GF-D8 (cell line): ENCODE measurements around the gene RALGPS2.

Experiments
- DNase-seq: peaks from one replicate; lab custom pipeline; 2025; lab: John Stamatoyannopoulos, UW

Gene RALGPS2, protein sequence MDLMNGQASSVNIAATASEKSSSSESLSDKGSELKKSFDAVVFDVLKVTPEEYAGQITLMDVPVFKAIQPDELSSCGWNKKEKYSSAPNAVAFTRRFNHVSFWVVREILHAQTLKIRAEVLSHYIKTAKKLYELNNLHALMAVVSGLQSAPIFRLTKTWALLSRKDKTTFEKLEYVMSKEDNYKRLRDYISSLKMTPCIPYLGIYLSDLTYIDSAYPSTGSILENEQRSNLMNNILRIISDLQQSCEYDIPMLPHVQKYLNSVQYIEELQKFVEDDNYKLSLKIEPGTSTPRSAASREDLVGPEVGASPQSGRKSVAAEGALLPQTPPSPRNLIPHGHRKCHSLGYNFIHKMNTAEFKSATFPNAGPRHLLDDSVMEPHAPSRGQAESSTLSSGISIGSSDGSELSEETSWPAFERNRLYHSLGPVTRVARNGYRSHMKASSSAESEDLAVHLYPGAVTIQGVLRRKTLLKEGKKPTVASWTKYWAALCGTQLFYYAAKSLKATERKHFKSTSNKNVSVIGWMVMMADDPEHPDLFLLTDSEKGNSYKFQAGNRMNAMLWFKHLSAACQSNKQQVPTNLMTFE

DNA sequence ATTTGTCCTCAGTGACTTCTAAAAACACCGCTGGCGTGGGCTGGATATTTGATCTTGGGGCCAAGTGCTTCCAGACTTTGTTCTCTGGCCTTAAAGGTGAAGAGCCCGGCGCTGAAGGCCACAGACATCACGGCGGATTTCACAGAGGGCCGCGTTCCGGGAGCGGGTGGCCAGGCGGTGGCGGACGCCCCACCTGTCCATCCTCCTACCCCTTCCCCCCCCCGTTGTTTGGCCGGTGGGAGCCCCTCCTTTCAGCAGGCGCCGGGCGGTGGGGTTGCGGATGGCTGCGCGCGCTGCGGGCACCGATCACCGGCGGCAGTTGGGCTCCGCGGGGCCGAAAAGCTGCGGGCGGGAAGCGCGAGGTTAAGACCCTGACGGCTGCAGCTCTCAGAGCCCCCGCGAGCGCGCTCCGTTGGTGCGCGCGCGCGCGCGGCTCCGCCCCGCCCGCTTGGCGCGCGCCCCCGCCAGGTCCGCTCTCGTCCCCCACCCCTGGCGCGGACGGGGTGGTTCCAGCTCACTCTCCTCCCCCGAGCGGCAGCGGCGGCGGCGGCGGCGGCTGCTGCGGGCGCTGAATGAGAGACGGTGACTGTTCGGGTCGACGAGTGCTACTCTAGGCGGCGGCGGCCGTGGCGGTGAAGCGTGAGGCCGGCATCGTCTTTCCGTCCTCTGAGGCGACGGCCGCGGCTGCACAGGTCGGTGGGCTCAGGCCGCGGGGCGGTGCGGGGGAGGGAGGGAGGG is at the start of gene RALGPS2:
RALGPS2 (plus strand) TSS at position 517 of the 738 bp plus-strand sequence. CDS start 51,521 bp downstream, outside the sequence.
- no peak for DNase-seq

- no peak for DNase-seq
These were observed 45.8 kb upstream of the RALGPS2 start for GRCh38 chr1:178679237-178679636.

- DNase-seq: no peak
These were observed 42.6 kb upstream of the RALGPS2 start for GRCh38 chr1:178682429-178682828.

DNA sequence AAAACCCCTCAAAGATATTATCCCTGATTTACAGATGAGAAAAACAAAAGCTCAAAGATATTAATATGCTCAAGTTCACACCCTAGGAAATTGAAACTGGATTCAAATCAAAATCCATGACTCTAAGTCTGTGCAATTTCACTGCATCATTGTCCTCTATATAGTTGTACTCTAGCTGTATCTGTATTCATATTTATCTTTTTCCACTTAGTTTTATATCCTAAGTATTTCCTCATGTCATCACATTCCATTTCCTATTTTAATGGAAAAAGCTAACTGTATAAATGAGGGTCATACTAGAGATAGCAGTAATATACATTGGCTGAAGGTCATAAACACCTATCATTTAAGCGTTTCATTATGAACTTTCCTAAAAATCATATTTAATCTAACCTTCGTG is 42.2 kb upstream of the RALGPS2 start:
- no peak for DNase-seq

DNA sequence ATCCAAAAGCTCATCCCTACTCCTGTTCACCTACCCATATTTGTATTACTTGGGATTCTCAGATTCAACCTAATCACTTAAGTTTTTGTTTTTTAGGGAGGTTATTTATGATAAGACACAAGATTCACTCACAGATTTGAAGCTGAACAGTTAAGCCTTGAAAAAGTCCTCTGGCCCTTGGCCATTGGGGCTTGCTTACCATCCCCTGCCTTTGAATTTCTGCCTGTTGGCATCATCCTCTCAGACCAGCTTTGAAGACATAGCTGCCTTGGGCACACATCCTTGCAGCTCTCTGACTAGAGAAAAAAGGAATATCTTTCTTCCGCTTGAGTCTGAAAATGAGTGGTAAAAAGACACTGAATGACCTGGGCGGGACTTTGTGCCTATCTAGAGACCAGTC is 41.8 kb upstream of the RALGPS2 start:
- DNase-seq: no peak

DNA sequence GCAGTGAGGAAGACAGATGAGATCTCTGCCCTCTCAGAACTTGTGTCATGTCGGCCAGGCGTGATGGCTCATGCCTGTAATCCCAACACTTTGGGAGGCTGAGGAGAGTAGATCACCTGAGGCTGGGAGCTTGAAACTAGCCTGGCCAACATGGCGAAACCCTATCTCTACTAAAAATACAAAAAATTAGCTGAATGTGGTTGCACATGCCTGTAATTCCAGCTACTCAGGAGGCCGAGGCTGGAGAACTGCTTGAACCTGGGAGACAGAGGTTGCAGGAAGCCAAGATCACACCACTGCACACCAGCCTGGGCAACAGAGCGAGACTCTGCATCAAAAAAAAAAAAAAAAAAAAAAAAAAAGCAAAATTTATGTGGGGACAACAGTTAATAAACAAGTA is 40.9 kb upstream of the RALGPS2 start:
- no peak for DNase-seq

- no peak for DNase-seq
These were observed 40.5 kb upstream of the RALGPS2 start for GRCh38 chr1:178684542-178685000.

- DNase-seq: no peak
These were observed 38.6 kb upstream of the RALGPS2 start for GRCh38 chr1:178686407-178686806.

DNA sequence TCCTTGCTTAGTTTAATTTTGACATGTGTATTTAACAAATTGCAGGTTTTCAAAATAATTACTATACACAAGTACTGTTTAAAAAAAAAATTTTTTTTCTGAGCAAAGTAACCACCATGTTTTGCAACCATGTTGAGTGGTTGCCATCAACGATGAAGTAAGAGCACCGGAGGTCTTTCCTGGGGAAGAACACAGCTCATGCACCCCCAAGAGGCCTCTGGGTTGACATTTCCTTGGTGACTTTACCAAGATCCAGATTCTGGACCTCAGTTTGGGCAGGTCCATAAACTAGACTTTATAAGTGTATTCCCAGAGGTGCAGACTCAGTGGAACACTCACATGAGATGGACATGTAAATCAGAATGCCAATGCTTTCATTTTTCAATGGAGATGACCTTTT is 36.8 kb upstream of the RALGPS2 start:
- DNase-seq: no peak

GRCh38 chr1:178689769-178690168 is 35.3 kb upstream of the RALGPS2 start:
- no peak for DNase-seq

- DNase-seq: no peak
These were observed 34.5 kb upstream of the RALGPS2 start for GRCh38 chr1:178690496-178690895.

GRCh38 chr1:178692564-178693327 is 32.3 kb upstream of the RALGPS2 start:
- no peak for DNase-seq

GRCh38 chr1:178693366-178693765 is 31.7 kb upstream of the RALGPS2 start:
- no peak for DNase-seq

DNA sequence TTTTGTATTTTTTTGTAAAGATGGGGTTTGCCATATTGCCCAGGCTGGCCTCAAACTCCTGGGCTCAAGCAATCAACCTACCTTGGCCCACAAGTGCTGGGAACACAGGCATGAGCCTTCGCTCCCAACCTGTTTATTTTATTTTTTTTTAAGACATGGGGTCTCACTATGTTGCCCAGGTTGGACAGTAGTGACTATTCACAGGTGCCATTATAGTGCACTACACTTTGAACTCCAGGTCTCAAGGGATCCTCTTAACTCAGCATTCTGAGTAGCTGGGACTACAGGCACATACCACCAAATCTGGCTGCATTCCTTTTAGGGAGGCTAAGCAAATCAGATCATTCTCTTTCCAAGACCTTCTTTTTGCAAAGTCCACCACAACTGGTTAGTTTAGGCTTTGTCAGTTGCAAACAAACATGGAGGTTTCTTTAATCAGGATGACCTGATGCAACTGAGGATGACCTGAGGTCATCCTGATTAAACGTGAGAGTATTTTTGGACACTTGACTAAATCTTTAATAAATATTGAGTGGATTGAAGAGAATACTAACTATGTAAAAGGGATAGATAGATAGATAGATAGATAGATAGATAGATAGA is 30.0 kb upstream of the RALGPS2 start:
- no peak for DNase-seq

GRCh38 chr1:178702146-178702545 is 22.9 kb upstream of the RALGPS2 start:
- no peak for DNase-seq

DNA sequence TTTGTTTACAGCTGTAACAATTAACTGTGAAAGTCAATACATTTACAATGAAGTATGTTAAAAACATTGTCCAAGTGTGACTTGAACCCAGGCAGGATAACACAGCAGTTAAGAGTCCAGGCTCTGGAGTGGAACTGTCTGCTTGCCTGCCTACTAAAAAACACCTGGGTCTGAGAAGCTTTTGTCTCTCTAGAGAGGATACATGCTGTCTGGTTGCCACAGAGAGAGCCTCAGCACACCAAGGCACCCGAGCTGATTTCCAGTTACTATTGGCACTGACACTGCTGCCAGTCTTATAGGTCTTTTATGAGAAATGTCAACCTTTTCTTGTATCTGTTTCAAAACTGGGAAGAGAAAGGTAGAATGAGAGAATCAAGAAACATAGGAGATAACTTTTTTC is 20.2 kb upstream of the RALGPS2 start:
- DNase-seq: no peak

- no peak for DNase-seq
These were observed 18.6 kb upstream of the RALGPS2 start for GRCh38 chr1:178706432-178706831.

DNA sequence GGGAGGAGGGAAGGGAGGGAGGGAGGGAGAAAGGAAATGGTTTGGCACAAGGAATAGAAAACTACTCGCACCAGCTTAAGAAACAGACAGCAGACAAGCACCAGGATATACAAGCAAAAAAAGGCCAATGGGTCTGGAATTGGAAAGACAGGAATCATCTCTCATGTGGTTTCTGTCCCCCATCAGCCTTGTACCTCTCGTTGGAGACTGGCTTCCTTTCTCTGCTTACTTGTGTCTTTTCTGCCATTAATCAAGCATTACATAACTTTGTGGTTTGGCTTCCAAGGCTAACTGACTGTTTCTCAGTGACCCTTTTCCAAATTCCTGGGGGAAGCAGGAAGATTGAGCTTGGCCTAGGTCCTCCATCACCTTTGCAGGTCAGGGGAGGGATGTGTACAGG is 11.8 kb upstream of the RALGPS2 start:
- DNase-seq: no peak

DNA sequence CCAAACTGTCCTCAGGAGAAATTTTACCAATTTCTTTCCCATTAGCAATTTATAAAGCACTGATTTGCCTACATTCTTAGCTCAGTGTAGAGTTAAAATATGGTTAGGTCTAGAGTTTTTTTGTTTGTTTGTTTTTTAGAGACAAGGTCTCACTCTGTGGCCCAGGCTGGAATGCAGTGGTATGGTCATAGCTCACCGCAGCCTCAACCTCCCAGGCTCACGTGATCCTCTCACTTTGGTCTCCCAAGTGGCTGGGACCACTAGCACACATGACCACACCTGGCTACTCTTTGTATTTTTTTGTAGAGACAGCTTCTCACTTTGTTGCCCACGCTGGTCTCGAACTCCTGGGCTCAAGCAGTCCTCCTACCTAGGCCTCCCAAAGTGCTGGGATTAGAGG is 10.6 kb upstream of the RALGPS2 start:
- no peak for DNase-seq

- no peak for DNase-seq
These were observed 8.9 kb upstream of the RALGPS2 start for GRCh38 chr1:178716111-178716510.

DNA sequence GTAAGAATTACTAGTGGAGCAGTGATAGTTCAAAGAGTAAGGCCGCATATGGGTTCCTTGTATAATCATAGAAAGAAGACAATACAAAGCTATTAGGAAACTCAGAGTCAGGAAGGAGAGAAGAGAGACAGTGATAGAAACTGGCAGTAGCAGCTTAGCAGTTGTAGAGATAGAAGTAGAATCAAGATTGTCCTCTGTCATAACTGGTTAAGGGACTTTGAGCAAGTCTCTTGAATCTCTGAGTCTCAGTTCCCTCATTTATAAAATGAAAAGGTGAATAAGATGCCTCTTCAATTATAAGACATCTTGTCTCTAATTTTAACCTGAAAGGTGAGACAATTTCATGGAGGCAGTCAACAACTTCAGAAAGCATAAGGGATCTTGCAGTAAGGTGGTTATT is 6.5 kb upstream of the RALGPS2 start:
- no peak for DNase-seq

GRCh38 chr1:178723546-178723945 is 1.5 kb upstream of the RALGPS2 start:
- DNase-seq: no peak
